HCT116 (cell line): Measurements from ENCODE around the gene GNG2.

ENCODE experiments used
- CEBPB ChIP-seq: IDR thresholded peaks from 2 replicates; pipeline ENCODE4 v1.6.1; 2012; ENCODE audit warnings: low read depth
- CTCF ChIP-seq, 3 experiments: fragments of 200-600 bp in 1 of 3; sonication (generic) in 1 of 3; IDR thresholded peaks in 2 of 3; conservative IDR thresholded peaks in 1 of 3; 2 replicates each; pipeline ENCODE4 v1.5.1; 2012 to 2017; ENCODE audit warnings: low read depth in 2 of 3, low read length in 2 of 3, antibody characterized with exemption in 1 of 3, borderline replicate concordance in 1 of 3, control low read depth in 1 of 3, mild to moderate bottlenecking in 1 of 3, mixed read lengths in 1 of 3, mixed run types in 1 of 3, moderate library complexity in 1 of 3; ENCODE audit not compliant: insufficient read depth in 1 of 3
- EZH2phosphoT487 ChIP-seq: fragments of 200-600 bp; IDR thresholded peaks from 2 replicates; pipeline ENCODE4 v1.6.1; 2018; ENCODE audit warnings: antibody characterized with exemption, borderline replicate concordance
- FOSL1 ChIP-seq: IDR thresholded peaks from 2 replicates; pipeline ENCODE4 v1.6.1; 2012; ENCODE audit warnings: low read depth
- JUND ChIP-seq: IDR thresholded peaks from 2 replicates; pipeline ENCODE4 v1.6.1; 2012
- POLR2A ChIP-seq: IDR thresholded peaks from 2 replicates; pipeline ENCODE4 v1.7.0; 2011; ENCODE audit warnings: borderline replicate concordance; ENCODE audit not compliant: insufficient read depth, insufficient read length; ENCODE audit errors: extremely low read depth
- POLR2AphosphoS5 ChIP-seq: IDR thresholded peaks from 2 replicates; pipeline ENCODE4 v1.6.1; 2011; ENCODE audit warnings: mild to moderate bottlenecking, low read depth, low read length, moderate library complexity
- RAD21 ChIP-seq: IDR thresholded peaks from 2 replicates; pipeline ENCODE4 v1.6.1; 2012; ENCODE audit warnings: low read depth, mild to moderate bottlenecking
- REST ChIP-seq: IDR thresholded peaks from 2 replicates; pipeline ENCODE4 v1.6.1; 2012; ENCODE audit warnings: low read depth
- SP1 ChIP-seq: IDR thresholded peaks from 2 replicates; pipeline ENCODE4 v1.6.1; 2012; ENCODE audit warnings: low read depth
- ZBTB33 ChIP-seq: IDR thresholded peaks from 2 replicates; pipeline ENCODE4 v1.6.1; 2011; ENCODE audit warnings: mild to moderate bottlenecking, low read length, moderate library complexity; ENCODE audit not compliant: insufficient replicate concordance; ENCODE audit errors: extremely low read depth
- ZFX ChIP-seq: fragments of 450-650 bp; IDR thresholded peaks from 2 replicates; pipeline ENCODE4 v1.6.1; 2017

- TF ChIP-seq CTCF (IDR thresholded peaks at IDR 0.05 in 2 of 3, conservative IDR thresholded peaks at IDR 0.05 in 1 of 3; ENCODE audit: borderline replicate concordance in 1 of 3, insufficient read depth in 1 of 3, low read depth in 2 of 3, low read length in 2 of 3) (no peak), FOSL1 (no peak), CEBPB (no peak), ZBTB33 (no peak), JUND (no peak), EZH2phosphoT487 (no peak), REST (no peak), POLR2A (no peak), SP1 (no peak), POLR2AphosphoS5 (no peak), RAD21 (no peak), ZFX (no peak)
Measured at GRCh38 chr14:51884086-51884927, 23.9 kb downstream of the GNG2 start.
